ENCODE data around the gene NECTIN4. TPM values are rescaled to one million over a fixed set of nuclear protein-coding genes. Genes with fewer than 3 reads are reported as not detected.

NECTIN4 gene
- total and polyA plus RNA-seq, 2 of the 8 experiments (the other 6 are each of a cell fraction or from before 2014, with no cell fraction given): 0.19 to 0.71 TPM

DNA sequence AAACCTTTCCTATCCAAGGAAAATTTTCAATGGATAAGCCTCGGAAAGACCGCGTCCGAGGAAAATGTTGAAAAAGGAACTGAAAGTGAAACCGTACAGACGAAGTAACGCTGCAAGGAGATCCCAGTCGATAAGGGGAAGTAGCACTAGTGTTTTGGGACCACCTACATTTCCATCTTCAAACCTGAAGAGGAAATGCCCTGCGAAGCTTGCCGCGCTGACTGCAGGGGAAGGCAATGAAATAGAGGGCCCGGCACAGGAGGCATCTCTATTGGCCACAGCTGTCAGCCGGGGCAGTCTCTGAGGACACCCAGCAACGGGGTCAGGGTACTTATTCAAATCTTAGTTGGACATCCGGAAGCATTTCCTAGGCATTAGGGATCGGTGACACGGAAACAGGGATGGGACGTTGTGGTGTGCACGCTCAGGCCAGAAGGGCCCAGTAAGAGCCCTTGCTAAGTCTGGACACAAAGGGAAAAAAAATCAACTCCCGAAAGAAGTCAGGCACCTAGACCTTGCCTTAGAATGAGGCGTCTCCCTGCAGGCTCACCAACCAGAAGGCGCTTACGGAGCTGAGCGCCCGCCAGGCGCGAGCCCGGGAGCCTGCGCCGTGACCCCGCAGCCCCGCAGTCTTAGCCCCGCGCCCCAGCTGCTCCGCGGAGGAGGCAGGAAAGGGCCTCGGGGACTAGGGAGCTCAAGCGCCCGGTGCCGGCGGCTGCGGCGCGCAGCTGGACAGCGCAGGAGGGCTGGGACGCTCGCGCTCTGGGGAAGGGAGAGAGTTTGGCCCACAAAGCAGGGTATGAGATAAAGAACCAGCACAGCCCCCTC, 44.2 kb downstream of the NECTIN4 start (continued):
- TF ChIP-seq PHF8 (conservative IDR thresholded peaks at IDR 0.05; ENCODE audit: low read depth, low read length): 0 out of 2 replicates have a peak, but pooled peaks have one; percentile 0
- TF ChIP-seq TCF12 (IDR thresholded peaks at IDR 0.05; ENCODE audit: low read depth, low read length): no peak
- TF ChIP-seq KDM1A (IDR thresholded peaks at IDR 0.05; ENCODE audit: borderline replicate concordance, low read length): no peak
- no peak for TF ChIP-seq SRF (IDR thresholded peaks at IDR 0.05; ENCODE audit: low read depth, low read length)
- TF ChIP-seq TEAD4 (IDR thresholded peaks at IDR 0.05; ENCODE audit: low read depth, low read length): no peak
- TF ChIP-seq SAP30 (IDR thresholded peaks at IDR 0.05; ENCODE audit: insufficient read depth, insufficient replicate concordance, low read length): peak; percentile 87
- TF ChIP-seq NANOG (IDR thresholded peaks at IDR 0.05; ENCODE audit: insufficient read depth, low read depth, low read length, poor library complexity, severe bottlenecking): no peak
- no peak for TF ChIP-seq JUN (IDR thresholded peaks at IDR 0.05; ENCODE audit: low read depth, low read length)
- no peak for TF ChIP-seq USF2 (IDR thresholded peaks at IDR 0.05; ENCODE audit: low read length)
- no peak for TF ChIP-seq GTF2F1 (IDR thresholded peaks at IDR 0.05; ENCODE audit: borderline replicate concordance, low read depth, low read length)
- TF ChIP-seq EP300 (IDR thresholded peaks at IDR 0.05; ENCODE audit: borderline replicate concordance in 1 of 2, low read depth in 2 of 2, low read length in 2 of 2): no peak
- TF ChIP-seq HDAC6 (IDR thresholded peaks at IDR 0.05; ENCODE audit: low read depth, low read length): no peak
- no peak for TF ChIP-seq RXRA (IDR thresholded peaks at IDR 0.05; ENCODE audit: insufficient read depth, low read depth, low read length)
- TF ChIP-seq KDM4A (IDR thresholded peaks at IDR 0.05; ENCODE audit: low read depth, low read length, severe bottlenecking): no peak
- TF ChIP-seq EGR1 (IDR thresholded peaks at IDR 0.05; ENCODE audit: borderline replicate concordance, low read depth, low read length): no peak
- no peak for TF ChIP-seq SUZ12 (IDR thresholded peaks at IDR 0.05; ENCODE audit: low read length)
- TF ChIP-seq POLR2AphosphoS5 (IDR thresholded peaks at IDR 0.05; ENCODE audit: low read depth, low read length): no peak
- TF ChIP-seq, protein P1, sequence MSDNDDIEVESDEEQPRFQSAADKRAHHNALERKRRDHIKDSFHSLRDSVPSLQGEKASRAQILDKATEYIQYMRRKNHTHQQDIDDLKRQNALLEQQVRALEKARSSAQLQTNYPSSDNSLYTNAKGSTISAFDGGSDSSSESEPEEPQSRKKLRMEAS (IDR thresholded peaks at IDR 0.05): 0 out of 2 replicates have a peak, but pooled peaks have one; percentile 4
- TF ChIP-seq SP2 (IDR thresholded peaks at IDR 0.05; ENCODE audit: low read length): no peak
- TF ChIP-seq SIN3A (conservative IDR thresholded peaks at IDR 0.05 in 1 of 2, IDR thresholded peaks at IDR 0.05 in 1 of 2; ENCODE audit: low read depth in 1 of 2, low read length in 2 of 2): peak in 1 of 2 experiments; percentile 68; a peak in 2 of 4 replicates
- TF ChIP-seq KDM5A (IDR thresholded peaks at IDR 0.05; ENCODE audit: low read length): no peak
